ENCODE results near the gene APBA2.

APBA2 gene

DNA sequence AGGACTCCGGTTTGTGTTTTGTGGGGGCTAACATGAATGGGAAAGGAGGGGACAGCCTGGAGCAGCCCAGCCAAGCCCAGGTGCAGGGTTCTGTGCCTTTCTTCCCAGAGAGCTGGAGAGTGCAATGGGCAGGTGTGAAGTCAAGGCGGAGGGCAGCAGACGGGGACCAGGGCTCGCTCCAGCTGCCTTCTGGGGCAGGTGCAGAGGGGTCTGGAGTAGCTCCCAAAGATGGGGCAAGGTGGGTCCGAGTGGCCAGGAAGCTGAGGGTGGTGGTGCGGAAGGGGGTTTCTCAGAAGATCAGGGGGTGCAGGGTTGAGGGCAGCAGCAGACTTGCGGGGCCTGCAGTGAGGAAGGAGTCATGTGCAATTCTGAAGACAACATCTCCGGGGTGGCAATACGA lies 225.0 kb downstream of the APBA2 start:
- no peak for DNase-seq

DNA sequence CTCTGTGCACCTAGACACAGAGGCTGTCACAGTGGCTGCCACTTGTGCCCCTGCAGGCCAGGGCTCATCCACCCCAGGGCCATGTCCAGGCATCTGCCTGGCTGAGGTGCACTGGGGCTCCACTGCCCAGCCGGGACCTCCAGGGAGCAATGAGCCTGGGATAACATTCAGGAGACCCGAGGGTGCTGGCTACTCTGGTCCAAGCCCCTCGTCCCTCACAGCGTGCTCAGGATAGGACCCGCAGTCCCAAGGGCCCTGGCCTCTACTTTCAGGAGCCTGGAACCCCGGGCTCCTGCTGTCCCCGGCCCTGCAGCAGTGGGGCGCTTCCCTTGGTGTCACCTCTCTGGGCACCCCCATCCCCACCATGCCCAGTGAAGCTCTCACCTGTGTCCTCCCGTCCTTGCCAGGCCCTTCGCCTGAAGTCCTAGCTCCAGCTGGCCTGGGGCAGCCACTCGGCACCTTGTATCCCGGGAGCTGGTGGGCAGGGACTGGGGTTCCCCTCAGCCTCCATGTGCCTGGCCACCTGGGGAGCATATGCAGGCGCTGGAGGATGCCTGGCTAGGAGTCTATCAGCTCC lies 226.0 kb downstream of the APBA2 start:
- no peak for DNase-seq

DNA sequence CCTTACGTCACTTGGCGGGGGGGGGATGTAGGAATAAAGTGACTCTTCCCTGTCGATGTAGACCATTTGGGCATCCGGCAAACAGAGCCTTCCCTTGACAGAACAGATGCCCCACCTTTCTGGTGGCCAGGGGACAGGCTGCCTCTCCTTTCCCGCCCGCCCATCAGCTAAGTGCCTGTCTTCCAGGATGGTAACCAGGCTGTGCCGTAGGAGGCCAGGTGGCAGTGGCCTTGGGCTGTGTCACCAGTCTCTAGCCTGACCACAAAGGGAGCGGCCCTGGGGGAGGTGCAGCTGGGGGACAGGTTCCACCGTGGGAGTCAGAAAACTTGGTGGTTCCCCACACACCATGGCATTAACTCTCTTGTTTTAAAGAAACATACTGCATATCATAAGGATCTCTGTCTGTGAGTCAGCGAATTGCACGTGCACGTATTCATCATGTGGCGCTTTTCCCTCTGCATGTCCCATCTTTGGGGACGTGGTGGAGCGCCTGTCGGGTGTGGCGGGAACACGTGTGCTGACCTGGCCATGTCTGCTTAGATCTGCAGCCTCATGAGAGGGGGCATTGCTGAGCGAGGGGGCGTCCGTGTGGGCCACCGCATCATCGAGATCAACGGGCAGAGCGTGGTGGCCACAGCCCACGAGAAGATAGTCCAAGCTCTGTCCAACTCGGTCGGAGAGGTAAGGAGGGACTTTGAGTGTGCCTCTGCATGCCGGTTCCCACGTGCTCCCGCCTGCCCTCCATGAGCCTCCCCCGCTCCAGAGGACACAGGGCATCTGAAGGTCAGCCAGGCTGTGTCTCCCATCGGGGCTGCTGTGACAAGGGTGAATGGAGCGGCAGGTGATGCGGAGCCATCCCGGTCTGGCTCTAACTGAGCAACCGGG lies 227.8 kb downstream of the APBA2 start:
- no peak for DNase-seq

DNA sequence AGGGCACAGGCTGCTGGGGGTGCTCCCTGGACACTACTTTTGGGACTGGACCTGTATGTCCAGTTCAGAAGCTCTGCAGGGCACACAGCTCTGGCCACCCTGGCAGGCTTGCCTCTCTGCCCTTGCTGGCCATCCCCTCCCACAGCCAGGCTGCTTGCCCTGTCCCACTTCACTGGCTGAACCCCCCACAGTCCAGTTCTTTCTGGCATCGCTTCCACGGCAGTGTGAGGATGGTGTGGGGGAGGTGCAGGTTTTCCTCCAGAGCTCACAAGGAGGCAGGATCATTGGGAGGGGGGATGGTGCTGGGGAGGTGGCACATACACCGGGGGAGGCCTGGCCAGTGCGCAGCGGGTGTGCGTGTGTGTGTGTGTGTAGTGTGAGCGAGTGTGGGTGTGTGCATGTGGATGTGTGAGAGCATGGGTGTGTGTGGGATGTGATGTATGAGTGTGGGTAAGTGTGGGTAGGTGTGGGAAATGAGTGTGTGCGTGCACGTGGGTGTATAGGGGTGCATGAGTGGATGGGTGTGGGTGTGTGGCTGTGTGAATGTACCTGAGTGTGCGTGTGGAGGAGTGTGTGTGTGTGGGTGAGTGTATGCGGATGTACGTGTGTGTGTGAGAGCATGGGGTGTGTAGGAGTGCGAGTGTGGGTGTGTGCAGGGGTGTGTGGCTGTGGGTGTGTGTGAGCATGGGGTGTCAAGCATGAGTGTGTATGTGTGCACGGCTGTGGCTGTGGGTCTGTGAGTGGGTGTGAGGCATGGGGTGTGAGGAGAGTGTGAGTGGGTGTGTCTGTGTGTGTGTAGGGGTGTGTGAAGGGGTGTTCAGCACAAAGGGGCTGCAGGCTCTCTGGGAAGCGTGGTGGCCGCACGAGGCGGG lies 228.7 kb downstream of the APBA2 start:
- DNase-seq = no peak

DNA sequence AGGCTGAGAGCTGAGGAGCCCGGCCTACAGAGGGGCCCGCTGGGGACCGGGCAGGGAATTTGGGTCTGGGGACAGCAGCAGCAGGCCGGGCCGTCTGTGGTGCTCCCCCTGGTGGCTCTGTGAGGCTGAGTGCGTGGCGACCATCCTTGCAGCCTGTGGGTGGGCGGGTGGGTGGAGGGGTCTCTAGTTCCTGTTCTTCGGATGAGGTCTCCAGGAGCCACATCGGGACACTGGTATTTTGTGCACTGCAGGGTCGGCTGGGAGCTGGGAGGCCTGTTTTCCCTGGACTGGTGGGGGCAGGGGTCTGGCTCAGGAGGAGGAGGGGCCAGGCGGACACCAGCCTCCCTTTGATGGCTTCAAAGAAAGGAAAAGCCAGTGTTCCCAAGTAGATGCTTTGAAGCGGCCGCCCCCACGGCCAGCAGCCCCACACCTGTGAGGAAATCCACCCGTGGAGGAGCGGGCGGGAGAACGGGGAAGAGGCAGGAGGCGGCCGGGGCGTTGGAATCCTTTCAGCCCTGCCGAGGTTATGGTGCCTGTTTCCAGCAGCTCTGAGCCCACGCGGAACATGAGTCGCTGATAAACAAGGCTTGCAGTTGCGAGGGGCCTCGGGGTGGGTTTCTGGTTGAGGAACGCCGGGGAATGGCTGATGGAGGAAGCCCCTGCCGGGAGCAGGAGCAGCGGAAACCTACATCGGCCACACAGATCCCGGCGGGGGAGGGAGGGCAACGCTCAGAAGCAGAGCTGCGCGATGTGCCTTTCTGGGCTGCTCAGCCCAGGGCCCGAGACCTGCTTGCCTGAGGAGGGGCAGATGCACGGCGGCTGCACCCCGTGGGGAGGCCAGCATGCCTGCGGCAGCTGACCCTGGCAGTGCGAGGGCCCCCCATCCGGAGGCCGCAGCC lies 229.6 kb downstream of the APBA2 start:
- DNase-seq = no peak

DNA sequence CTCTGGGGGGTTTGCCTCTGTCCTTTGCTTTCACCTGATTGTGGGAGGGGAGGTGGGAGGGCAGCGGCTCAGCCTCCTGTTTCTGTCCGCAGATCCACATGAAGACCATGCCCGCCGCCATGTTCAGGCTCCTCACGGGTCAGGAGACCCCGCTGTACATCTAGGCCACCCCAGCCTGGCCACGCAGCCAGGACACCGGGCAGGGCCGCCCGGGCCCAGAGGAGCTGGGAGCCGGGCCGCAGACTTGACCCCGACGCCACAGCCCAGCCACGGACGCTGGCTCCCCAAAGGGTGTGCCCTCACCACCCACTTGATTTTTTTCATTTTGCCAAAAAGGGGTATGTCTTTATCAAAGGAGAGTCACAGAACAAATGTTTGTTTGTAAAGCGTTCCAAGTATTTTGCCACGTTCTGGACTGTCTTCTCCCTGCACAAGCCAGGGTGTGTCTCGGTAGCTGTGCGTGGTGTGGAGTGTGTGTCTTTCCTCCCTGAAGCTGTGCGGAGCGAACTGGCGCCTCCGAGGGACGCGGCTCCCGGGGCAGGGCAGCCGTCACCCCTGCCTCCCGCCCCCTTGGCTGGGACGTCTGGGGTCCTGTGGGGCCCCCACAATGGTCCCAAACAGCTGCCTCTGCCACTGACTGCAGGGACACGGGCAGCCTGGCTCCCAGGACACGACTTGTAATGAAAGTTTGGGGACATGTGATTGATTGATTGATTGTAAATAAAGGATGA lies 231.4 kb downstream of the APBA2 start:
- no peak for DNase-seq

DNA sequence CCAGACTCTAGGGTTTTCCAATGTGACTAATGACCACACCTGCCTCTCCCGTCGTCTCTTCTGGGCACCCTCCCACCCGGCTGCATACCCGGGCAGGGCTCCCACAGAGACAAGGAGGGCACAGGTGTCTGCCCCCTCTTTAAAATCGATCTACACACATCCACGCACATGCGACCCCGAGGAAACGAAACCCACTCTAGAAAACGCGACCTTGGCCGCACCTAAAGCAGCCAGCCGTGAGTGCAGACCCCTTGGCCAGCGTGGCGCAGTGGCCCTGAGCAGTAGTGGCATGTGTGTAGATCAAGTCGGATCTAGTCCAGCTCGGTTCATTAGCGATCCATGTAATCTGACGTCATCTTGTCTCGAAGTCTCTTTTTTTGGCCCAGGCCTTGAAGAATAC lies 232.0 kb downstream of the APBA2 start:
- DNase-seq = no peak

DNA sequence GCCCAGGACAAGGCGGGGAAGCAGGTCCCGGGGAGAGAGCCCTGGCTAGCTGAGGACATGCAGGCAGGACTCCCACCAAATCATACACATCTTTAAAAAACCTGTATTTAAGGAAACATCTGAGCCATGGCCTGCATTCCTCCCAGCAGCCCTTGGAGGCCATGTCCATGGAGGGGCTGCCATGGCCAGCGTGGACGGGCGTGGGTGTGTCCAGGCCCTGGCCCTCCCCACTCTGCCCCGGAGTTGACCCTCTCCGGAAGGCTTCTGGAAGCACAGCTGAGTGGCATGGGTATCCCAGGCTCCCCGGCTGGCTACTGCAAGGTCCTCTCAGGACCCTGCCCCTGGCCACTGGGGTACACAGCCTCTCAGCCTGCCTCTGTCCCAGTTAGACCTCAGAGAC lies 234.1 kb downstream of the APBA2 start:
- no peak for DNase-seq

DNA sequence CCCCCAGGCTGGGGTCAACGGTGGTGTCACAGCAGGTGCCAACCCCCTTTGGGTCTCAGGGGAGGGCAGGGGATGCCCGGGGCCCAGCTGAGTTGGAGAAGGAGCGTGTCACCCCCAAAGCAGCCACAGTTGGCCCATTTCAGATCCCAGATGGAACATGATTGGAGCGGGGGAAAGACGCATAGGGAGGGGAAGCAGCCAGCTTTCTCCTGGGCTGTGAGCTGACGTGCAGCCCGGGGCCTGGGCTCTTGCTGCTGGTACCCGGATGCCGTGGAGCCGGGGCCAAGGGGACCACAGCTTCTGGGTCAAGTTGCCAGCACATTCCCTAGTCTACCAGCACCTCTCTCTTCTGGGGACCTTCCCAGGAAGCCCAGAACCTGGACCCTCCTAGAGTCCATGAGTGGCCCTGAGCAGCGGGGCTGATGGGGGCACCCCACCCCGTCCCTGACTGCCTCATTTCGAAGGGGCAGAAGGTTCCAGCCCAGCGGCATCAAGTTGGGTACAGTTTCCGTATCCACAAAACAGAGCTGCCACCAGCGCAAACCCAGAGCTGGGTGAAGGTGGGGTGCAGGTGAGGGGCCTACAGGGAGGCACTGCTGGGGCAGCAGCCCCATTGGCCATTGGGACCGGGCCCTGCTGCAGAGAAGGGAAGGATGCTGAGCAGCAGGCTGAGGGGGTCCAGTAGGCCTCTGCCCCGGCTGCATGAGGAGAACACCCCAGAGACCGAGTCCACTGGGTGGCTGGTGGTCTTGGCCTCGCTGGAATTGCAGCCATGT lies 235.0 kb downstream of the APBA2 start:
- no peak for DNase-seq

DNA sequence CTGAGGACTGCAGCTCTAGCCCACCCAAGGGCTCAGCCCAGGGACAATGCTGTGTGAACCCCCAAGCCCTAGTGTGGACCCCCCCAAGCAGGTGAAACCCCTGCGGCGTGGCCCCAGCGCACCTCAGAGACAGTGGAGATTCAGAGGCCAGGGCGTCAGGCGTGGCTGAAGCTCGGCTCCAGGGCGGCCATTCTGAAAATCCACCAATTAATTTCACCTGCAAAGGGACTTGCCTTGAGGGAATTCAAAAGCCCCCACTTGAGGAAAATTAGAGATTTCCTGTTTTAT lies 235.5 kb downstream of the APBA2 start:
- DNase-seq = no peak

DNA sequence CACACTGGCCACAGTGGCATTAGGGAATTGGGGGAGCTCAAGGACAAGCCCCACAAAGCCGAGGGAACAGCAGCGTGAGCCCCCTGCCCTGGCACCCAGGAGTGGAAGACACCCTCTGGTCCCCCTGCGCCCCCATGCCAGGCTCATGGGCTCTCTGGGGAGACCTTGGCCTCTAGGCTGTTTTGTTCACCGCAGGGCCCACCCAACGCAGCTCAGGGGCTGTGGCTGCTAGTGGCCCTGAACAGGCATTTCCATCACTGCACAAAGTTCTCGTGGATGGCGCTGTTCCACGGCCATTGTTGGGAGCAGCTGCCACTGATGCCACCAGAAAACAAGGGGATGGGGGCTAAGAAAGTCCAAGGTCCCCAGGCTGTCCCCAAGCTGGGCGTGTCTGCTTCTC lies 236.1 kb downstream of the APBA2 start:
- DNase-seq = no peak

DNA sequence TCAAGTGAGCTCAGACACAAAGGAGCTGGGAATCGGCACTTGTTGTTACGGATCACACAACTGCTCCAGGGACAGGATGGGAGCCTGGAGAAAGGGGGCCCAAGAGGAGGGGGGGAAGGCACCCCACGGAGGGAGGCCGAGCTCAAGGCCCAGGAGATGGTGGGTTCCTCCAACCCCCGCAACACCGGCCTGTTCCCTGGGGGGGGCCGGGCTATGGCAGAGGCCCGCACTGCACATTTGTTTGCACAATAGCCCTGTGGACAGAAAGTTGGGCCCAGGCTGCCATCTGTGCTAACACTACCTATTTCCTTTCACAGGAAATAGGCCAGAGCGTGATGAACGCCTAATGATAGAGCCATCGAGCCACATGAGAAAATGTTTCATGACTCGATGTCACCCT lies 236.7 kb downstream of the APBA2 start:
- no peak for DNase-seq

DNA sequence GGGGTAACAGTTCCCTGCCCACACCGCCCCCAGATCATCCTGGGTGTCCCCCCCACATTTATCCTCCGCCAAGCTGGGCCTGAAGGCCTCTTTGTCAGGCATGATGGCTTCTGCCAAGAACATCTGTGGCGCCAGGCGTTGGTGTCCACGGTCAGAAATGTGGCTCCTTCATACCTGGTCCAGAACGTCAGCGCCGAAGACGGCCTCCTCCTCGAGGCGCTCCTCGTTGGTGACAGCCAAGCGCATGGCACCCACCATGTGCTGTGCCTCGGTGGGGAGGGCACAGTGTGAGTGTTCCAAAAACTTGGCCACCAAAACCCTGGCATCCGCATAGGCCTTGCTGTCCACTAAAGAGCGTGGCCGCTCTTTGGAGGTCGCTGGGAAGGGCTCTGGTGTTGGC lies 237.4 kb downstream of the APBA2 start:
- DNase-seq = no peak

DNA sequence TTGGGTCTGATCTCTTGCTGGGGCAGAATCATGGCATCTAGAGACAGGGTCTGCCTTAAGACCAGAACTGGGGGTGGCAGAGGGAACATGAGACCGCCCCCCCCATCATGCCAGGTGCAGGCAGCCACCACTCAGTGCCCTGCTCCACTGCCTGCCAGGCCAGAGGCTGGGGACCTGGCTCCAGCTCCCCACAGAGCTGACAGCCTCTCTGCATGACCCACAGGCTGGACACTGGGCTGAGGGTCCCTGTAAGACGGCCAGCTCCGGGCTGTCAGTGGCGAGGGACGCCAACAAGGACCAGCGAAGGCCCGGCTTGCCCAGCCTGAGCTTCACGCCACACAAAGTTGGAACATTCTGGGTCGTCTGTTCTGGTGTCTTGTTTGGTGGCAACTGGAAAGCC lies 238.2 kb downstream of the APBA2 start:
- DNase-seq = no peak

DNA sequence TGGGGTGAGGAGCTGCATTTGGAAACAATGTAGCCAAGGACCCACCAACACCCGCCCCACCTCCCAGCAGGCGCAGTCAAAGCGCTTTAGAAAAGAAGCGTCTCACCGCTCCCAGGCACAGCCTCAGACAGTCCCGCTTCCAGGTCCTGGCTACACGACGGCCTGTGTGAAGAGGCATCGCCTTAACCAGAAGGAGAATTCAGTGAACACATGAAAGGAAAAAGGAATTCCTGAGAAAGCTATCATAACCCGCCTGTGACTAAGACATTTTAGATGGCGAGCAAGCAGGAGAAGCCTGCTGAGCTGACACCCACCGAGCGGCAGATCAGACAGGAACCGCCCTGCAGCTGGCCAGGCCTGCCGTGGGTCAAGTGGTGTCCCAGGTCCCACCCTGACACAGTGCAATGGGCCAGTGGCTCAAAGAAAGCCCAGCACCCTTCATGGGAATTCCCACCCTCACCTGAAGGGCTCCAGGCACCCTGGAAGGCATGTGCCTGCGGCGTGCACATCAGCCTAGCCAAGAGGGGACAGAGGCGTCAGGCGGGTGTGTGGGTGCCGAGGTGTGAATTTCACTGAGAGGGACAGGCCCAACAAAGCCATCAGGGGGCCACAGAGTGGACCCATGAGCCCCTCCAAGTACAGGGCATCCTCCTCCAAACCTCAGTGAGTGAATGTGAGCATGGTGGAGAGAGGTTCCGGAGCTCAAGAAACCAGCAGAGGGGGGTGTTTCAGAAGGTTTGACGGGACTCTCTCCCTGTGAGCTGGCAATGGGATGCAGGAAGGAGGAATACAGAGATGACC lies 239.0 kb downstream of the APBA2 start:
- DNase-seq = peak; percentile 6

DNA sequence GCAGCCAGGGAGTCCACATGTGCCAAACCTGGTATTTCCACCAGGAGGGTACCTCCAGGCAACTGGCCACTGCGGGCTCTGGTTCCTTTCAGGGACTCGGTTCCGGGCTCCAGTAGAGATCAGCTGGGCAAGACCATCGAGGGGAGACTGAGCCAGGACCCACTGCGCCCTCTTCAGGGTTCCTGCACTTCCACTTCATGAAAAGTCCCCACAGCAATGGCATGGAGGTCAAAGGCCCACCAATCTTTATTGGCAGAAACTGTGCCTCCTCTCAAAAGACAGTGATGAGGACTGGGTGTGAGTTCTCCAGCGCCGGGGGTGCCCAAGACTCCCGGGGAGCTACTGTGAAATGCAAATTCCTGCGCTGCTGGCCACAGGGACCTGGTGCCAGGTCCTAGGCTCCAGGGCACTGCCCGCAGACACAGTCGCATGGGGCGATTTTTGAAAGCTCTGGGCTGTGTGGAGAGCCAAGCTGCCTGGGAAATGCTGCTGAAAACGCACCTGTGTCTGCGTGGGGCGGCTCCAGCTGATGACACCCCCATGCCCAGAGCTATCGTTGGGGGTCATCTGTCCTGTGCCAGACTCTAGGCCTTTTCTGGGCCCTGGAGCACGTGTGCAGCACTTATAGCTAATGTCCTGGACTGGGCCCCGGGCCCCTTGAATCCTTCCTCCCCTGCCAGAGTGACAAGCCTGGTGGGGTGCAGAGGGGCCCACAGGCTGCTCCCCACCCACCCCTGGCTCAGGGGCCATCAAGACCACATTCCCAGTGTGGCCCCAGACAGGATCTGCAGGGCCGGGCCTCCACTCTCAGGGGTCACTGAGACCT lies 239.8 kb downstream of the APBA2 start:
- DNase-seq = no peak

DNA sequence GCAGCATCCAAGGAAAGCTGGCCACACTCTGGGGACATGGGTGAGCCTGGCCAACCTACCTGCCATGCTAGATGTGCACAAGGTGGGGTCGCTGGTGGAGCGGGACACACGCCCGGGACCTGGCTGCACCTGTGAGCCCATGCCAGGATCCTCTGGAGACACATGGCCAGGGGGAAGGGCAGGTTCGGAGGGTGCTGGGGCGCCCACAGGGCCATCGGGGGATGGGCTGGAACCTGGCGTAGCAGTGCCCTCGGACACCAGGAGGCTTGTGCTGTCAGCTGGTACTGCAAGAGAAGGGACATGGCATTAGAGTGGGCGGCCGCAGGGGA lies 240.4 kb downstream of the APBA2 start:
- no peak for DNase-seq

DNA sequence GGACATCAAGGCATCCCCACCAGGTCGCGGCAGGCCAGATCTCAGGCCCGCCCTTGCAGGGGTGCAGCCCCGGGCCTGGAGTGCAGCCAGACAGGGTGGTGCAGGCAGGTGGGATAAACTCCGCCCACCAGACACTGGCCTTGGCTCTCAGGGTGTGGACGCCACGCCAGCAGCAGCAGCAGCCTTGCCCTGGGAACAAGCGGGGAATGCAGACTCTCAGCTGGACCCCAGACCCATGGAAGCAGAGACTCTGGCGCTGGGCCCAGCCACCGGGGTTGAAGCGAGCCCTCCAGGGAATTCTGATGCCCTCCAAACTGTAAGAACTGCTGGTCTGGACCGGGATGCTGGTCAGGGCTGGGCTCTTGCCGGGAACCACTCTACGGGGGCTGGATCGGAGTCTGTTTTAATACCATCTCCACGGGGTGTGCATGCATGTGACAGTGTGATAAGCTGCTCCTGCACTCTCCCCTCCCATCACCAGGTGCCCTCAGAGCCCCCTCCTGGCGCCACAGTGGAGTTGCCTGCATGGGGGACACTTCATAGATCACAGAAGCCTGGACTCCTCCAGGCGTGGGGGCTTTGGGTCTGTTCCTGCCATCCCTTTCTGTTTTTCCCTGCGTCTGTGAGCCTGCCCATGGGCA lies 241.2 kb downstream of the APBA2 start:
- DNase-seq = no peak
